ENCODE measurements around the gene SUB1.

SUB1 gene

GRCh38 chr5:32646061-32646969, 61.0 kb downstream of the SUB1 start:
- no peak for DNase-seq

GRCh38 chr5:32651088-32651487, 65.7 kb downstream of the SUB1 start:
- DNase-seq: no peak

GRCh38 chr5:32651638-32652037, 66.3 kb downstream of the SUB1 start:
- no peak for DNase-seq
